ENCODE data around the gene CMSS1. TPM values are rescaled to one million over a fixed set of nuclear protein-coding genes. Genes with fewer than 3 reads are reported as not detected.

CMSS1 gene
- polyA plus RNA-seq, 1 donor: 20.2 TPM

GRCh38 chr3:99982650-99983049, 165.0 kb downstream of the CMSS1 start:
- Histone ChIP-seq H3K27me3 (ENCODE audit: control insufficient read depth, insufficient read depth, low read length) (no peaks in the 10 kb centered on the region), H3K27ac (ENCODE audit: low read length) (no peak overlapping the region), H3K4me3 (ENCODE audit: low read length) (no peak overlapping the region), H3K4me1 (ENCODE audit: control insufficient read depth, insufficient read depth, low read length) (no peaks in the 10 kb centered on the region), H3K36me3 (ENCODE audit: control insufficient read depth, insufficient read depth, low read length) (no peaks in the 10 kb centered on the region), H3K9me3 (ENCODE audit: control insufficient read depth, low read depth, low read length) (no peaks in the 10 kb centered on the region)
- WGBS (ENCODE audit: insufficient coverage, low lambda C conversion rate): no CpG with 5 or more reads among the region's 2 CpGs
- DNase-seq: no peak

- no peaks in the 10 kb centered on the region for H3K36me3 ChIP-seq (ENCODE audit: control insufficient read depth, insufficient read depth, low read length)
- no peak for DNase-seq
- H3K9me3 ChIP-seq (ENCODE audit: control insufficient read depth, low read depth, low read length): no peaks in the 10 kb centered on the region
- H3K27ac ChIP-seq (ENCODE audit: low read length): no peak overlapping the region
- no peak overlapping the region for H3K4me3 ChIP-seq (ENCODE audit: low read length)
- no peaks in the 10 kb centered on the region for H3K27me3 ChIP-seq (ENCODE audit: control insufficient read depth, insufficient read depth, low read length)
- no peaks in the 10 kb centered on the region for H3K4me1 ChIP-seq (ENCODE audit: control insufficient read depth, insufficient read depth, low read length)
Observed at GRCh38 chr3:99984139-99984538, 166.5 kb downstream of the CMSS1 start.

- Histone ChIP-seq H3K4me1 (ENCODE audit: control insufficient read depth, insufficient read depth, low read length) (no peaks in the 10 kb centered on the region), H3K27ac (ENCODE audit: low read length) (no peak overlapping the region), H3K9me3 (ENCODE audit: control insufficient read depth, low read depth, low read length) (no peaks in the 10 kb centered on the region), H3K27me3 (ENCODE audit: control insufficient read depth, insufficient read depth, low read length) (no peaks in the 10 kb centered on the region), H3K36me3 (ENCODE audit: control insufficient read depth, insufficient read depth, low read length) (no peaks in the 10 kb centered on the region), H3K4me3 (ENCODE audit: low read length) (no peak overlapping the region)
- 42% methylated on average over 2 of the region's 2 CpGs for WGBS (ENCODE audit: insufficient coverage, low lambda C conversion rate)
- DNase-seq: no peak
Observed at GRCh38 chr3:99984668-99985067, 167.0 kb downstream of the CMSS1 start.

GRCh38 chr3:99990179-99990578, 172.5 kb downstream of the CMSS1 start:
- Histone ChIP-seq H3K4me3 (ENCODE audit: low read length) (no peak overlapping the region), H3K27me3 (ENCODE audit: control insufficient read depth, insufficient read depth, low read length) (no peaks in the 10 kb centered on the region), H3K9me3 (ENCODE audit: control insufficient read depth, low read depth, low read length) (peaks cover 5% of the 10 kb centered on the region), H3K4me1 (ENCODE audit: control insufficient read depth, insufficient read depth, low read length) (no peaks in the 10 kb centered on the region), H3K36me3 (ENCODE audit: control insufficient read depth, insufficient read depth, low read length) (no peaks in the 10 kb centered on the region), H3K27ac (ENCODE audit: low read length) (no peak overlapping the region)
- DNase-seq: no peak
- WGBS (ENCODE audit: insufficient coverage, low lambda C conversion rate): no CpG with 5 or more reads among the region's 1 CpG

- peaks cover 5% of the 10 kb centered on the region for H3K9me3 ChIP-seq (ENCODE audit: control insufficient read depth, low read depth, low read length)
- no peaks in the 10 kb centered on the region for H3K36me3 ChIP-seq (ENCODE audit: control insufficient read depth, insufficient read depth, low read length)
- no peak overlapping the region for H3K27ac ChIP-seq (ENCODE audit: low read length)
- H3K4me1 ChIP-seq (ENCODE audit: control insufficient read depth, insufficient read depth, low read length): peaks cover 2% of the 10 kb centered on the region
- no peaks in the 10 kb centered on the region for H3K27me3 ChIP-seq (ENCODE audit: control insufficient read depth, insufficient read depth, low read length)
- H3K4me3 ChIP-seq (ENCODE audit: low read length): no peak overlapping the region
- DNase-seq: no peak
- 100% methylated on average over 2 of the region's 2 CpGs for WGBS (ENCODE audit: insufficient coverage, low lambda C conversion rate)
Observed at GRCh38 chr3:99997293-99997692, 179.6 kb downstream of the CMSS1 start.

GRCh38 chr3:99999536-99999935, 181.9 kb downstream of the CMSS1 start:
- WGBS (ENCODE audit: insufficient coverage, low lambda C conversion rate): no CpG with 5 or more reads among the region's 2 CpGs
- Histone ChIP-seq H3K9me3 (ENCODE audit: control insufficient read depth, low read depth, low read length) (no peaks in the 10 kb centered on the region), H3K4me1 (ENCODE audit: control insufficient read depth, insufficient read depth, low read length) (peaks cover 15% of the 10 kb centered on the region), H3K27me3 (ENCODE audit: control insufficient read depth, insufficient read depth, low read length) (no peaks in the 10 kb centered on the region), H3K27ac (ENCODE audit: low read length) (no peak overlapping the region), H3K36me3 (ENCODE audit: control insufficient read depth, insufficient read depth, low read length) (no peaks in the 10 kb centered on the region), H3K4me3 (ENCODE audit: low read length) (no peak overlapping the region)
- no peak for DNase-seq

- H3K27ac ChIP-seq (ENCODE audit: low read length): no peak overlapping the region
Observed at GRCh38 chr3:100001083-100001482, 183.4 kb downstream of the CMSS1 start.

GRCh38 chr3:100001526-100002270, 184.0 kb downstream of the CMSS1 start:
- H3K9me3 ChIP-seq (ENCODE audit: control insufficient read depth, low read depth, low read length): no peaks in the 10 kb centered on the region
- no CpG with 5 or more reads among the region's 8 CpGs for WGBS (ENCODE audit: insufficient coverage, low lambda C conversion rate)
- no peak overlapping the region for H3K4me3 ChIP-seq (ENCODE audit: low read length)
- H3K27me3 ChIP-seq (ENCODE audit: control insufficient read depth, insufficient read depth, low read length): no peaks in the 10 kb centered on the region
- H3K36me3 ChIP-seq (ENCODE audit: control insufficient read depth, insufficient read depth, low read length): no peaks in the 10 kb centered on the region
- peak overlapping the region; percentile 80 for H3K27ac ChIP-seq (ENCODE audit: low read length)
- peaks cover 22% of the 10 kb centered on the region for H3K4me1 ChIP-seq (ENCODE audit: control insufficient read depth, insufficient read depth, low read length)
- no peak for DNase-seq

More at GRCh38 chr3:100001083-100001482, 183.4 kb downstream of the CMSS1 start:
- Histone ChIP-seq H3K36me3 (ENCODE audit: control insufficient read depth, insufficient read depth, low read length) (no peaks in the 10 kb centered on the region), H3K27me3 (ENCODE audit: control insufficient read depth, insufficient read depth, low read length) (no peaks in the 10 kb centered on the region), H3K9me3 (ENCODE audit: control insufficient read depth, low read depth, low read length) (no peaks in the 10 kb centered on the region), H3K4me1 (ENCODE audit: control insufficient read depth, insufficient read depth, low read length) (peaks cover 22% of the 10 kb centered on the region), H3K4me3 (ENCODE audit: low read length) (no peak overlapping the region)
- 80% methylated on average over 1 of the region's 3 CpGs for WGBS (ENCODE audit: insufficient coverage, low lambda C conversion rate)
- no peak for DNase-seq

- WGBS (ENCODE audit: insufficient coverage, low lambda C conversion rate): no CpG with 5 or more reads among the region's 4 CpGs
- no peak overlapping the region for H3K4me3 ChIP-seq (ENCODE audit: low read length)
- peak overlapping the region; percentile 80 for H3K27ac ChIP-seq (ENCODE audit: low read length)
- DNase-seq: peak; percentile 95 to 98
- peaks cover 22% of the 10 kb centered on the region for H3K4me1 ChIP-seq (ENCODE audit: control insufficient read depth, insufficient read depth, low read length)
- H3K27me3 ChIP-seq (ENCODE audit: control insufficient read depth, insufficient read depth, low read length): no peaks in the 10 kb centered on the region
- no peaks in the 10 kb centered on the region for H3K36me3 ChIP-seq (ENCODE audit: control insufficient read depth, insufficient read depth, low read length)
- H3K9me3 ChIP-seq (ENCODE audit: control insufficient read depth, low read depth, low read length): no peaks in the 10 kb centered on the region
Observed at GRCh38 chr3:100002599-100003350, 185.1 kb downstream of the CMSS1 start.

GRCh38 chr3:100003609-100004503, 186.2 kb downstream of the CMSS1 start:
- WGBS (ENCODE audit: insufficient coverage, low lambda C conversion rate): 100% methylated on average over 1 of the region's 4 CpGs

More at GRCh38 chr3:100003609-100004503, 186.2 kb downstream of the CMSS1 start:
- peak overlapping the region; percentile 80 for H3K27ac ChIP-seq (ENCODE audit: low read length)
- DNase-seq: no peak
- H3K36me3 ChIP-seq (ENCODE audit: control insufficient read depth, insufficient read depth, low read length): no peaks in the 10 kb centered on the region
- H3K4me1 ChIP-seq (ENCODE audit: control insufficient read depth, insufficient read depth, low read length): peaks cover 22% of the 10 kb centered on the region
- no peaks in the 10 kb centered on the region for H3K9me3 ChIP-seq (ENCODE audit: control insufficient read depth, low read depth, low read length)
- H3K4me3 ChIP-seq (ENCODE audit: low read length): no peak overlapping the region
- no peaks in the 10 kb centered on the region for H3K27me3 ChIP-seq (ENCODE audit: control insufficient read depth, insufficient read depth, low read length)
